Activated naive CD4-positive, alpha-beta T cell (primary cell): ENCODE measurements around the gene IQCK.

Experiments
- DNase-seq, 4 experiments: peaks; one replicate each; lab custom pipeline; 2025; lab: John Stamatoyannopoulos, UW

Gene IQCK

GRCh38 chr16:19884611-19885450, 166.8 kb downstream of the IQCK start, which contains the start of gene GPRC5B:
TSS of gene GPRC5B (minus strand) at chr16:19884848. CDS start at chr16:19872845, 12,003 bp downstream.
- peak; percentile 15 to 57 (median 20) for DNase-seq

GRCh38 chr16:19885451-19886072, 167.5 kb downstream of the IQCK start:
- DNase-seq = no peak

- DNase-seq = peak; percentile 60 to 74 (median 72)
Observed at GRCh38 chr16:19886073-19886941, 168.2 kb downstream of the IQCK start.

- no peak for DNase-seq
Observed at GRCh38 chr16:19888834-19889233, 170.8 kb downstream of the IQCK start.

- DNase-seq = no peak
Observed at GRCh38 chr16:19890901-19891300, 172.8 kb downstream of the IQCK start.

- DNase-seq = no peak
Observed at GRCh38 chr16:19892902-19893301, 174.8 kb downstream of the IQCK start.

GRCh38 chr16:19894586-19894985, 176.5 kb downstream of the IQCK start:
- no peak for DNase-seq

GRCh38 chr16:19896951-19897350, 178.9 kb downstream of the IQCK start:
- no peak for DNase-seq

GRCh38 chr16:19898166-19898565, 180.1 kb downstream of the IQCK start:
- DNase-seq = no peak

- DNase-seq = no peak
Observed at GRCh38 chr16:19898924-19899604, 181.0 kb downstream of the IQCK start.

GRCh38 chr16:19899605-19899955, 181.5 kb downstream of the IQCK start:
- DNase-seq = no peak

GRCh38 chr16:19901164-19901563, 183.1 kb downstream of the IQCK start:
- no peak for DNase-seq

GRCh38 chr16:19907161-19907992, 189.3 kb downstream of the IQCK start:
- DNase-seq = peak in 3 of 4 experiments; percentile 41 to 68 (median 42)
